Suprapubic skin (tissue), 4 donors: ENCODE results near the gene TMEM253. TPM values are rescaled to one million over a fixed set of nuclear protein-coding genes. Genes with fewer than 3 reads are reported as not detected.

Source experiments
- DNase-seq, 2 donors: peaks; one replicate each; pipeline ENCODE4 v3.0.0-alpha.2; 2019; ENCODE audit warnings: low spot score in 2 of 2
- H3K27ac ChIP-seq: fragments of 200-600 bp; sonication (generic); one replicate; pipeline ENCODE4 v1.5.1; 2019
- H3K27me3 ChIP-seq: fragments of 200-600 bp; sonication (generic); one replicate; pipeline ENCODE4 v1.5.1; 2019
- H3K36me3 ChIP-seq: fragments of 200-600 bp; sonication (generic); one replicate; pipeline ENCODE4 v1.5.1; 2019
- H3K4me1 ChIP-seq: fragments of 200-600 bp; sonication (generic); one replicate; pipeline ENCODE4 v1.5.1; 2019
- H3K4me3 ChIP-seq: fragments of 200-600 bp; sonication (generic); one replicate; pipeline ENCODE4 v1.5.1; 2019; ENCODE audit warnings: mild to moderate bottlenecking
- H3K9me3 ChIP-seq: fragments of 200-600 bp; sonication (generic); one replicate; pipeline ENCODE4 v1.5.1; 2019
- CTCF ChIP-seq, 2 donors: fragments of 200-600 bp in 1 of 2; fragments of 450-650 bp in 1 of 2; sonication (generic) in 1 of 2; IDR thresholded peaks; one replicate each; pipeline ENCODE4 v1.5.1; 2016 to 2019; ENCODE audit warnings: antibody characterized with exemption in 2 of 2, mild to moderate bottlenecking in 1 of 2, moderate library complexity in 1 of 2
- EP300 ChIP-seq: sonication (generic); formaldehyde crosslinking; IDR thresholded peaks from one replicate; pipeline ENCODE4 v1.6.1; 2017; ENCODE audit warnings: antibody characterized with exemption
- POLR2A ChIP-seq, 2 donors: fragments of 450-650 bp; IDR thresholded peaks; one replicate each; pipeline ENCODE4 v1.6.1; 2017; ENCODE audit warnings: antibody characterized with exemption in 2 of 2, mild to moderate bottlenecking in 2 of 2, moderate library complexity in 2 of 2
- POLR2AphosphoS5 ChIP-seq, 3 donors: sonication (generic); formaldehyde crosslinking; IDR thresholded peaks; one replicate each; pipeline ENCODE4 v1.6.1; 2017; ENCODE audit warnings: antibody characterized with exemption in 3 of 3
- WGBS: methylation state at CpG from one replicate; pipeline ENCODE4 v1.1.5; 2018; 5-methylcytosine and 5-hydroxymethylcytosine counted together
- total RNA-seq, 4 donors: library from RNA; depleted of rRNA; stranded (reverse); fragments of >200 nt; gene quantifications; one replicate each; pipeline ENCODE4 v1.1.0, GENCODE V29; 2016

The TMEM253 gene
- total RNA-seq, 4 donors from 2014 or later, result 0.53 to 2.0 (median 0.83) TPM; not detected in 1

- peak in 1 of 2 donors; percentile 50 for DNase-seq
- Histone ChIP-seq H3K4me1 (peaks cover 54% of the 10 kb centered on the region), H3K36me3 (no peaks in the 10 kb centered on the region), H3K4me3 (no peak overlapping the region), H3K27me3 (no peaks in the 10 kb centered on the region), H3K27ac (no peak overlapping the region), H3K9me3 (no peaks in the 10 kb centered on the region)
- no peak for TF ChIP-seq POLR2AphosphoS5 (IDR thresholded peaks at IDR 0.05)
- no peak for TF ChIP-seq CTCF (IDR thresholded peaks at IDR 0.05)
- TF ChIP-seq EP300, result no peak
- TF ChIP-seq POLR2A (IDR thresholded peaks at IDR 0.05), result no peak
- 91% methylated on average over 4 of the region's 4 CpGs for WGBS
These were observed 7.9 kb downstream of the TMEM253 start for GRCh38 chr14:21108791-21109190.

- H3K9me3 ChIP-seq, result no peaks in the 10 kb centered on the region
- peak overlapping the region; percentile 44 for H3K27ac ChIP-seq
- no peaks in the 10 kb centered on the region for H3K27me3 ChIP-seq
- H3K36me3 ChIP-seq, result no peaks in the 10 kb centered on the region
- WGBS, result 50% methylated on average over 6 of the region's 6 CpGs
- no peak overlapping the region for H3K4me3 ChIP-seq
- peaks cover 50% of the 10 kb centered on the region for H3K4me1 ChIP-seq
- DNase-seq, result peak in 1 of 2 donors; percentile 9
- TF ChIP-seq CTCF (IDR thresholded peaks at IDR 0.05) (no peak), EP300 (no peak), POLR2AphosphoS5 (IDR thresholded peaks at IDR 0.05) (no peak), POLR2A (IDR thresholded peaks at IDR 0.05) (no peak)
These were observed 8.7 kb downstream of the TMEM253 start for GRCh38 chr14:21109377-21110138.

- Histone ChIP-seq H3K36me3 (no peaks in the 10 kb centered on the region), H3K27ac (no peak overlapping the region), H3K27me3 (no peaks in the 10 kb centered on the region), H3K9me3 (no peaks in the 10 kb centered on the region), H3K4me3 (no peak overlapping the region), H3K4me1 (peaks cover 23% of the 10 kb centered on the region)
- TF ChIP-seq EP300 (no peak), CTCF (IDR thresholded peaks at IDR 0.05) (no peak), POLR2A (IDR thresholded peaks at IDR 0.05) (no peak), POLR2AphosphoS5 (IDR thresholded peaks at IDR 0.05) (no peak)
- 51% methylated on average over 4 of the region's 4 CpGs for WGBS
- no peak for DNase-seq
These were observed 11.4 kb downstream of the TMEM253 start for GRCh38 chr14:21112255-21112654.

GRCh38 chr14:21113369-21113768 lies 12.5 kb downstream of the TMEM253 start:
- Histone ChIP-seq H3K4me1 (peaks cover 13% of the 10 kb centered on the region), H3K9me3 (no peaks in the 10 kb centered on the region), H3K27ac (no peak overlapping the region), H3K4me3 (no peak overlapping the region), H3K36me3 (no peaks in the 10 kb centered on the region), H3K27me3 (no peaks in the 10 kb centered on the region)
- 86% methylated on average over 2 of the region's 2 CpGs for WGBS
- no peak for DNase-seq
- TF ChIP-seq POLR2A (IDR thresholded peaks at IDR 0.05), result no peak
- TF ChIP-seq EP300, result no peak
- no peak for TF ChIP-seq POLR2AphosphoS5 (IDR thresholded peaks at IDR 0.05)
- no peak for TF ChIP-seq CTCF (IDR thresholded peaks at IDR 0.05)

- H3K9me3 ChIP-seq, result no peaks in the 10 kb centered on the region
- H3K36me3 ChIP-seq, result no peaks in the 10 kb centered on the region
- no peaks in the 10 kb centered on the region for H3K27me3 ChIP-seq
- no peak overlapping the region for H3K4me3 ChIP-seq
- WGBS, result 96% methylated on average over 3 of the region's 3 CpGs
- DNase-seq, result no peak
- no peaks in the 10 kb centered on the region for H3K4me1 ChIP-seq
- TF ChIP-seq POLR2AphosphoS5 (IDR thresholded peaks at IDR 0.05) (no peak), POLR2A (IDR thresholded peaks at IDR 0.05) (no peak), CTCF (IDR thresholded peaks at IDR 0.05) (no peak)
- no peak overlapping the region for H3K27ac ChIP-seq
These were observed 18.1 kb downstream of the TMEM253 start for GRCh38 chr14:21118933-21119332.
